OCI-LY3 (cell line): ENCODE measurements around the gene OTUD3.

Experiments
- H2AFZ ChIP-seq: fragments of 200-600, 300-600 bp; shearing (Covaris generic); 2 replicates; pipeline ENCODE4 v1.6.0; 2014; ENCODE audit warnings: antibody characterized with exemption, low read depth, low read length
- H3K27ac ChIP-seq: fragments of 200-600, 300-600 bp; sonication (generic); 2 replicates; pipeline ENCODE4 v1.5.1; 2014; ENCODE audit warnings: mild to moderate bottlenecking, low read length, moderate library complexity, mixed read lengths
- H3K27me3 ChIP-seq: fragments of 200-600, 300-600 bp; sonication (generic); 2 replicates; pipeline ENCODE4 v1.6.1; 2014; ENCODE audit warnings: low read depth, low read length, mixed read lengths
- H3K36me3 ChIP-seq: fragments of 200-600, 300-600 bp; sonication (generic); replicated peaks from 2 replicates; pipeline ENCODE3; 2014; ENCODE audit warnings: low read depth, low read length, mixed read lengths
- H3K4me1 ChIP-seq: fragments of 300-600, 200-600 bp; sonication (generic); 2 replicates; pipeline ENCODE4 v1.6.1; 2014; ENCODE audit warnings: low read length, mixed read lengths
- H3K4me2 ChIP-seq: fragments of 200-600, 300-600 bp; sonication (generic); 2 replicates; pipeline ENCODE4 v1.6.1; 2014; ENCODE audit warnings: low read length, mixed read lengths
- H3K4me3 ChIP-seq: fragments of 300-600, 200-600 bp; sonication (generic); 2 replicates; pipeline ENCODE4 v1.5.1; 2014; ENCODE audit warnings: antibody characterized with exemption, mild to moderate bottlenecking, low read length, moderate library complexity
- H3K79me2 ChIP-seq: fragments of 300-600, 200-600 bp; shearing (Covaris generic); 2 replicates; pipeline ENCODE4 v1.6.1; 2014; ENCODE audit warnings: mild to moderate bottlenecking, low read length, mixed read lengths
- H3K9ac ChIP-seq: fragments of 300-600, 200-600 bp; shearing (Covaris generic); 2 replicates; pipeline ENCODE4 v1.6.0; 2014; ENCODE audit warnings: mild to moderate bottlenecking, low read length, moderate library complexity
- H3K9me3 ChIP-seq: fragments of 200-600, 300-600 bp; shearing (Covaris generic); 2 replicates; pipeline ENCODE4 v1.6.1; 2014; ENCODE audit warnings: low read length, mixed read lengths; ENCODE audit not compliant: insufficient read depth
- H4K20me1 ChIP-seq: fragments of 200-600, 300-600 bp; sonication (generic); 2 replicates; pipeline ENCODE4 v1.6.1; 2016; ENCODE audit warnings: low read length, mixed read lengths; ENCODE audit not compliant: insufficient read depth
- EZH2phosphoT487 ChIP-seq: fragments of 200-600 bp; shearing (Covaris generic); IDR thresholded peaks from 2 replicates; pipeline ENCODE4 v1.6.1; 2018; ENCODE audit warnings: antibody characterized with exemption, mixed run types, low read depth
- TF ChIP-seq, protein P1 (sequence below): fragments of 200-600, 300-600 bp; sonication (generic); IDR thresholded peaks from 2 replicates; pipeline ENCODE4 v1.5.1; 2014; ENCODE audit warnings: antibody characterized with exemption, low read length, low read depth

Gene OTUD3

DNA sequence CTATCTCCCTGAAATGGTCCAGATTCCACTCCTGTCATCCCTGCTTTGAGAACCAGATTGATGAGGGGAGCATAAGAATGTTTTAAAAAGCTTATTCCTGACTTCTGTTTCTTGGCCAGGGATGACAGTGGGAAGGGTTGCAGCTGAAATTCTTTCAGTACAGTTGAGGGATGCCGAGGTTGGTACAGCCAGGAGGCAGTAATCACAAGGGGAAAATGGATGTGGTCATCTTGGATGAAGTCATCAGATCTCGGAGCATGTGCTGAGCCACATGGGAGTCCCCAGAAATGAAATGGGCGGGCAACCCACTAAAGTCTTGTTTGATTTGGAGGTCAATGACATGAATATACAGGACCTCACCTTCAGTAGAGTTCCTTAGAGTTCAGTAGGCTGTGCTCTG, 59.9 kb downstream of the OTUD3 start:
- Histone ChIP-seq H3K36me3 (no peaks in the 10 kb centered on the region), H3K27me3 (no peaks in the 10 kb centered on the region), H3K27ac (no peak overlapping the region), H3K9me3 (no peaks in the 10 kb centered on the region), H3K9ac (no peak overlapping the region), H2AFZ (no peak overlapping the region), H3K4me1 (no peaks in the 10 kb centered on the region), H3K79me2 (no peaks in the 10 kb centered on the region), H3K4me3 (no peak overlapping the region), H3K4me2 (no peak overlapping the region), H4K20me1 (no peaks in the 10 kb centered on the region)
- no peak for TF ChIP-seq EZH2phosphoT487
- TF ChIP-seq, protein P1, sequence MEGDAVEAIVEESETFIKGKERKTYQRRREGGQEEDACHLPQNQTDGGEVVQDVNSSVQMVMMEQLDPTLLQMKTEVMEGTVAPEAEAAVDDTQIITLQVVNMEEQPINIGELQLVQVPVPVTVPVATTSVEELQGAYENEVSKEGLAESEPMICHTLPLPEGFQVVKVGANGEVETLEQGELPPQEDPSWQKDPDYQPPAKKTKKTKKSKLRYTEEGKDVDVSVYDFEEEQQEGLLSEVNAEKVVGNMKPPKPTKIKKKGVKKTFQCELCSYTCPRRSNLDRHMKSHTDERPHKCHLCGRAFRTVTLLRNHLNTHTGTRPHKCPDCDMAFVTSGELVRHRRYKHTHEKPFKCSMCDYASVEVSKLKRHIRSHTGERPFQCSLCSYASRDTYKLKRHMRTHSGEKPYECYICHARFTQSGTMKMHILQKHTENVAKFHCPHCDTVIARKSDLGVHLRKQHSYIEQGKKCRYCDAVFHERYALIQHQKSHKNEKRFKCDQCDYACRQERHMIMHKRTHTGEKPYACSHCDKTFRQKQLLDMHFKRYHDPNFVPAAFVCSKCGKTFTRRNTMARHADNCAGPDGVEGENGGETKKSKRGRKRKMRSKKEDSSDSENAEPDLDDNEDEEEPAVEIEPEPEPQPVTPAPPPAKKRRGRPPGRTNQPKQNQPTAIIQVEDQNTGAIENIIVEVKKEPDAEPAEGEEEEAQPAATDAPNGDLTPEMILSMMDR = no peak

DNA sequence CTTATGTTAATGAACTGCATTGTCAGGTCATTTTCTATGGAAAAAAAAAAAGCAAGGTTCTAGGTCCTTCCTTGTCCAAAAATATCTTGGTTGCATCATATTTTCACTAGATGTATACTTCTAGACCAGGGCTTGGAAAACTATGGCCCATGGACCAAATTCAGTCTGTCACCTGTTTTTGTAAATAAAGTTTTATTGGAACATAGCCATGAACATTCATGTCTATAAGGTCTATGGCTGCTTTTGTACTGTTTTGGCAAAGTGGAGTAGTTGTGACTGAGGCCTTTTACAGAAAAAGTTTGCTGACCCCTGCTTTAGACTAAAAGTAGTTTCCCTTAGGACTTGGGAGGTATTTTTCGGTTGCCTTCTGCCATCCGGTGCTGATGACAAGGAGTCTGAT, 60.5 kb downstream of the OTUD3 start:
- Histone ChIP-seq H3K36me3 (no peaks in the 10 kb centered on the region), H2AFZ (no peak overlapping the region), H3K4me2 (no peak overlapping the region), H3K27me3 (no peaks in the 10 kb centered on the region), H3K9ac (no peak overlapping the region), H4K20me1 (no peaks in the 10 kb centered on the region), H3K79me2 (no peaks in the 10 kb centered on the region), H3K27ac (no peak overlapping the region), H3K4me3 (no peak overlapping the region), H3K9me3 (no peaks in the 10 kb centered on the region), H3K4me1 (no peaks in the 10 kb centered on the region)
- TF ChIP-seq, protein P1 = no peak
- TF ChIP-seq EZH2phosphoT487 = no peak

DNA sequence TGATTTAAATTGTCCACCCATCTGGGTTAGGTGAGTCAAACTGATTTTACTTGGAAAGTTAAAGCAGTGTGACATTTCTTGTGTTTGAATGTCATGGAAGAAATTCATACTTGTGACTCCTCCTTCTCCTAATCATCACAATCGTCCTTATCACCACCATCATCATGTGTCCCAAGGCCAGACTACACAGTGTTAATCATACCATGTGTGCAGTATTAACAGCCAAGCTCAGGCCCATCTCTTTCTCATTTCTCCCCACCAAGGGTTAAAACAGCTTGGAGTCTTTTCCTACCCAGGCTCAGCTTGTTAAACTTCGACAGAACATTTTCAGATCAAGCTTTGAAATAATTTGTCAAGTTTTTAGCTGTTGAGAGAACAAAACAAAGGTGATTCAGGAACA, 63.7 kb downstream of the OTUD3 start:
- H2AFZ ChIP-seq = no peak overlapping the region
- no peaks in the 10 kb centered on the region for H4K20me1 ChIP-seq
- no peak for TF ChIP-seq EZH2phosphoT487
- TF ChIP-seq, protein P1 = no peak
- H3K36me3 ChIP-seq = no peaks in the 10 kb centered on the region
- H3K4me2 ChIP-seq = no peak overlapping the region
- no peak overlapping the region for H3K27ac ChIP-seq
- H3K9me3 ChIP-seq = no peaks in the 10 kb centered on the region
- no peaks in the 10 kb centered on the region for H3K4me1 ChIP-seq
- no peaks in the 10 kb centered on the region for H3K27me3 ChIP-seq
- H3K9ac ChIP-seq = no peak overlapping the region
- no peaks in the 10 kb centered on the region for H3K79me2 ChIP-seq
- no peak overlapping the region for H3K4me3 ChIP-seq

DNA sequence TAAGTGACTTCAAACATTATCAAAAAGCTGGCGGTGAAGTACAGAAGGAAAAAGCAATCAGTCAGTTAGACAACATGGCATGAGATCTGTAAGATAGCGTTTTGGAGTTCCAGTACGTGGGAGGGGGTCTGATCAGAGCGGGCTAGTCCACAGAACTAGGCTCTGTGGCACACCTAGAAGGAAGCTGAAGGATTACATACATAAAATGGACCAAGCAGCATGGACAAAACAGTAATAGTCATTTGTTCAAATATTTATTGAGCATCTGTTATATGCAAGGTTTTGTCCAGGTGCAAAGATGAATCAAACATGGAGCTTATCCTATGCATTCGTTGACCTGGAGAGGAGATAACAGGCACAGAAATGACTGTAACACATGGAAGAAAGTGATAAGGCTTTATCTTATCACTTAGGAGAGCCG, 64.1 kb downstream of the OTUD3 start:
- H3K4me3 ChIP-seq = no peak overlapping the region
- H3K9ac ChIP-seq = no peak overlapping the region
- TF ChIP-seq, protein P1 = no peak
- TF ChIP-seq EZH2phosphoT487 = no peak
- H3K27me3 ChIP-seq = no peaks in the 10 kb centered on the region
- no peak overlapping the region for H3K4me2 ChIP-seq
- H3K27ac ChIP-seq = no peak overlapping the region
- H4K20me1 ChIP-seq = no peaks in the 10 kb centered on the region
- H3K9me3 ChIP-seq = no peaks in the 10 kb centered on the region
- no peaks in the 10 kb centered on the region for H3K4me1 ChIP-seq
- no peaks in the 10 kb centered on the region for H3K36me3 ChIP-seq
- no peak overlapping the region for H2AFZ ChIP-seq
- H3K79me2 ChIP-seq = no peaks in the 10 kb centered on the region
